H1 (cell line): ENCODE results near the gene PHLPP2. TPM values are rescaled to one million over a fixed set of nuclear protein-coding genes. Genes with fewer than 3 reads are reported as not detected.

Experiments
- CTCF ChIA-PET: fragments of 300-600 bp; sonication (Branson Sonifier 250); formaldehyde crosslinking; loops from one replicate; lab custom pipeline; 2021; ENCODE audit not compliant: partially characterized antibody; lab: Charles Lee
- POLR2A ChIA-PET: fragments of 300-600 bp; sonication (Branson Sonifier 250); formaldehyde crosslinking; loops from one replicate; lab custom pipeline; 2021; ENCODE audit warnings: inconsistent platforms; ENCODE audit not compliant: partially characterized antibody; lab: Charles Lee
- DNase-seq, 2 experiments: peaks; one replicate each; pipeline versions ENCODE4 v3.0.0 to v3.0.0-alpha.2; 2010 to 2022; ENCODE audit warnings: low spot score in 2 of 2, low read depth in 1 of 2, mixed read lengths in 1 of 2
- FAIRE-seq: peaks from 2 replicates; lab custom pipeline; 2011; peaks lifted over from hg19 to GRCh38; lab: Jason Lieb, UNC
- H2AFZ ChIP-seq: 2 replicates; pipeline ENCODE4 v1.8.1; 2012; ENCODE audit warnings: low read length, inconsistent platforms
- H2AK5ac ChIP-seq: 2 replicates; pipeline ENCODE4 v1.6.1; 2013; ENCODE audit warnings: low read depth, low read length
- H2BK120ac ChIP-seq: replicated peaks from 2 replicates; pipeline ENCODE3; 2013; ENCODE audit warnings: low read depth, low read length, inconsistent platforms
- H2BK12ac ChIP-seq: 2 replicates; pipeline ENCODE4 v1.6.1; 2013; ENCODE audit warnings: low read depth, low read length
- H2BK15ac ChIP-seq: 2 replicates; pipeline ENCODE4 v1.6.1; 2013; ENCODE audit warnings: low read length
- H2BK20ac ChIP-seq: 2 replicates; pipeline ENCODE4 v1.6.1; 2013; ENCODE audit warnings: low read length
- H2BK5ac ChIP-seq: 2 replicates; pipeline ENCODE4 v1.6.1; 2013; ENCODE audit warnings: low read depth, low read length
- H3K14ac ChIP-seq: 2 replicates; pipeline ENCODE4 v1.6.1; 2013; ENCODE audit warnings: inconsistent platforms; ENCODE audit not compliant: insufficient read length
- H3K18ac ChIP-seq: 2 replicates; pipeline ENCODE4 v1.6.1; 2013; ENCODE audit warnings: low read length; ENCODE audit errors: extremely low read depth
- H3K23ac ChIP-seq: 2 replicates; pipeline ENCODE4 v1.6.1; 2013; ENCODE audit warnings: inconsistent platforms; ENCODE audit not compliant: insufficient read length
- H3K23me2 ChIP-seq: 2 replicates; pipeline ENCODE4 v1.6.1; 2013; ENCODE audit warnings: low read depth, low read length
- H3K27ac ChIP-seq: 2 replicates; pipeline ENCODE4 v1.6.1; 2011; ENCODE audit warnings: low read depth, low read length, inconsistent platforms
- H3K27me3 ChIP-seq, 4 experiments: replicated peaks in 1 of 4; 1 replicate in 1 of 4; 2 replicates in 3 of 4; pipeline versions ENCODE4 v1.6.1 to v1.8.1; 2011 to 2013; ENCODE audit warnings: low read length in 3 of 4, mild to moderate bottlenecking in 3 of 4, inconsistent platforms in 2 of 4, mixed read lengths in 2 of 4, moderate library complexity in 1 of 4; ENCODE audit not compliant: control insufficient read depth in 3 of 4, insufficient read depth in 3 of 4; ENCODE audit errors: extremely low read depth in 1 of 4
- H3K36me3 ChIP-seq, 4 experiments: 2 replicates each; pipeline versions ENCODE4 v1.6.1 to v1.8.1; 2011 to 2013; ENCODE audit warnings: mild to moderate bottlenecking in 4 of 4, low read length in 3 of 4, moderate library complexity in 2 of 4, control low read depth in 1 of 4, inconsistent platforms in 1 of 4; ENCODE audit not compliant: insufficient read depth in 4 of 4, control insufficient read depth in 2 of 4
- H3K4ac ChIP-seq: replicated peaks from 2 replicates; pipeline ENCODE3; 2013; ENCODE audit warnings: low read length, low read depth, mixed read lengths, inconsistent platforms; ENCODE audit not compliant: insufficient read length
- H3K4me1 ChIP-seq, 4 experiments: replicated peaks in 1 of 4; 1 replicate in 1 of 4; 2 replicates in 3 of 4; pipeline versions ENCODE4 v1.6.1 to v1.8.1; 2011 to 2013; ENCODE audit warnings: low read length in 3 of 4, inconsistent platforms in 2 of 4, mixed read lengths in 1 of 4; ENCODE audit not compliant: insufficient read depth in 4 of 4, control insufficient read depth in 3 of 4
- H3K4me2 ChIP-seq, 2 experiments: 2 replicates each; pipeline versions ENCODE4 v1.6.1 to v1.8.1; 2011 to 2013; ENCODE audit warnings: low read depth in 2 of 2, low read length in 2 of 2, control low read depth in 1 of 2, inconsistent platforms in 1 of 2, mild to moderate bottlenecking in 1 of 2; ENCODE audit not compliant: insufficient read depth in 1 of 2
- H3K4me3 ChIP-seq, 4 experiments: fragments of 200-600, 300-600 bp in 1 of 4; sonication (generic), shearing (Covaris generic), sonication (Bioruptor Twin) in 1 of 4; 2 replicates each; pipeline versions ENCODE4 v1.5.1 to v1.8.1; 2011 to 2016; ENCODE audit warnings: low read length in 4 of 4, low read depth in 3 of 4, control low read depth in 2 of 4, inconsistent platforms in 2 of 4, mild to moderate bottlenecking in 2 of 4, mixed read lengths in 1 of 4, moderate library complexity in 1 of 4; ENCODE audit not compliant: insufficient read depth in 2 of 4; ENCODE audit errors: extremely low read depth in 1 of 4
- H3K56ac ChIP-seq: replicated peaks from 2 replicates; pipeline ENCODE3; 2013; ENCODE audit warnings: low read depth, mild to moderate bottlenecking, mixed read lengths, low read length, inconsistent platforms; ENCODE audit not compliant: insufficient read length
- H3K79me1 ChIP-seq: 2 replicates; pipeline ENCODE4 v1.6.1; 2013; ENCODE audit warnings: low read depth, low read length, control low read depth
- H3K79me2 ChIP-seq, 2 experiments: 2 replicates each; pipeline versions ENCODE4 v1.6.1 to v1.8.1; 2012 to 2013; ENCODE audit warnings: low read length in 2 of 2, mild to moderate bottlenecking in 2 of 2, inconsistent platforms in 1 of 2; ENCODE audit not compliant: insufficient read depth in 2 of 2, control insufficient read depth in 1 of 2
- H3K9ac ChIP-seq, 4 experiments: replicated peaks in 1 of 4; 1 replicate in 1 of 4; 2 replicates in 3 of 4; pipeline versions ENCODE4 v1.6.1 to v1.8.1; 2011 to 2013; ENCODE audit warnings: low read depth in 3 of 4, low read length in 3 of 4, control low read depth in 2 of 4, mild to moderate bottlenecking in 2 of 4, moderate library complexity in 2 of 4, inconsistent platforms in 1 of 4; ENCODE audit errors: extremely low read depth in 1 of 4
- H3K9me3 ChIP-seq, 2 experiments: 2 replicates each; pipeline versions ENCODE4 v1.6.1 to v1.8.1; 2012 to 2013; ENCODE audit warnings: mild to moderate bottlenecking in 2 of 2, moderate library complexity in 2 of 2, control low read depth in 1 of 2, inconsistent platforms in 1 of 2, low read depth in 1 of 2, low read length in 1 of 2, mixed read lengths in 1 of 2; ENCODE audit not compliant: insufficient read depth in 2 of 2
- H4K20me1 ChIP-seq, 2 experiments: replicated peaks in 1 of 2; 2 replicates each; pipeline versions ENCODE3 to v1.8.1; 2011 to 2013; ENCODE audit warnings: inconsistent platforms in 2 of 2, low read length in 2 of 2, mild to moderate bottlenecking in 1 of 2; ENCODE audit not compliant: insufficient read depth in 2 of 2, control insufficient read depth in 1 of 2
- H4K5ac ChIP-seq: 2 replicates; pipeline ENCODE4 v1.6.1; 2013; ENCODE audit warnings: low read length, low read depth, mixed read lengths, inconsistent platforms; ENCODE audit not compliant: insufficient read length
- H4K8ac ChIP-seq: 2 replicates; pipeline ENCODE4 v1.8.0; 2013; ENCODE audit warnings: mild to moderate bottlenecking, moderate library complexity, low read length, inconsistent platforms; ENCODE audit not compliant: insufficient read depth; ENCODE audit errors: extremely low read depth
- H4K91ac ChIP-seq: replicated peaks from 2 replicates; pipeline ENCODE3; 2013; ENCODE audit warnings: low read length, mixed read lengths, inconsistent platforms; ENCODE audit not compliant: insufficient read length
- CHD2 ChIP-seq: IDR thresholded peaks from 2 replicates; pipeline ENCODE4 v1.6.1; 2012; ENCODE audit warnings: low read length, improper control_type of control experiment
- JUN ChIP-seq: IDR thresholded peaks from 2 replicates; pipeline ENCODE4 v1.6.1; 2011; ENCODE audit warnings: low read depth, mild to moderate bottlenecking, improper control_type of control experiment, low read length
- JUND ChIP-seq: IDR thresholded peaks from 2 replicates; pipeline ENCODE4 v1.6.1; 2011; ENCODE audit warnings: mild to moderate bottlenecking, improper control_type of control experiment, low read length
- KDM5A ChIP-seq: fragments of 200-600 bp; IDR thresholded peaks from 2 replicates; pipeline ENCODE4 v1.7.1; 2012; ENCODE audit warnings: mild to moderate bottlenecking, low read length, inconsistent platforms, mixed read lengths
- PHF8 ChIP-seq: fragments of 200-600 bp; sonication (generic); conservative IDR thresholded peaks from 2 replicates; pipeline ENCODE4 v1.7.1; 2012; ENCODE audit warnings: low read depth, mild to moderate bottlenecking, inconsistent platforms, low read length, moderate library complexity
- RAD21 ChIP-seq, 2 experiments: IDR thresholded peaks in 1 of 2; conservative IDR thresholded peaks in 1 of 2; 2 replicates each; pipeline ENCODE4 v1.6.1; 2011; ENCODE audit warnings: low read depth in 2 of 2, low read length in 2 of 2, improper control_type of control experiment in 1 of 2, inconsistent platforms in 1 of 2, mild to moderate bottlenecking in 1 of 2, moderate library complexity in 1 of 2
- RFX5 ChIP-seq: IDR thresholded peaks from 2 replicates; pipeline ENCODE4 v1.6.1; 2011; ENCODE audit warnings: low read depth, low read length, improper control_type of control experiment, borderline replicate concordance
- RNF2 ChIP-seq: fragments of 200-900, 300-1000 bp; sonication (generic); IDR thresholded peaks from 2 replicates; pipeline ENCODE4 v1.7.1; 2016; ENCODE audit warnings: borderline replicate concordance, low read depth, mild to moderate bottlenecking, antibody characterized with exemption, low read length; ENCODE audit not compliant: poor library complexity, severe bottlenecking; ENCODE audit errors: missing control alignments
- SIX5 ChIP-seq: IDR thresholded peaks from 2 replicates; pipeline ENCODE4 v1.6.1; 2011; ENCODE audit warnings: mild to moderate bottlenecking, low read depth, low read length
- SP1 ChIP-seq: IDR thresholded peaks from 2 replicates; pipeline ENCODE4 v1.6.1; 2011; ENCODE audit warnings: low read depth, low read length
- SP2 ChIP-seq: IDR thresholded peaks from 2 replicates; pipeline ENCODE4 v1.6.1; 2012; ENCODE audit warnings: mild to moderate bottlenecking, low read length, inconsistent platforms
- WGBS, 2 experiments: shearing (Covaris generic) in 1 of 2; methylation state at CpG; one replicate each; pipeline versions ENCODE4 v1.1.6 to v1.1.7; 2013 to 2015; ENCODE audit warnings: low lambda C conversion rate in 2 of 2, mixed read lengths in 2 of 2, inconsistent platforms in 1 of 2, low coverage in 1 of 2, missing lambda C conversion rate in 1 of 2; ENCODE audit not compliant: insufficient replicate concordance in 2 of 2, insufficient coverage in 1 of 2, insufficient read length in 1 of 2; ENCODE audit errors: extremely low coverage in 1 of 2, missing lambda C conversion rate in 1 of 2; 5-methylcytosine and 5-hydroxymethylcytosine counted together
- polyA plus RNA-seq, 7 experiments: library from polyadenylated mRNA; depleted of rRNA in 3 of 7; stranded (reverse) in 5 of 7; unstranded in 2 of 7; fragments of >200 nt in 5 of 7; fragments of 200-250 nt in 2 of 7; gene quantifications; 1 replicate in 5 of 7; 2 replicates in 1 of 7; 4 replicates in 1 of 7; pipeline versions ENCODE4 v1.2.1 to v1.2.3, GENCODE V29; 2011 to 2013; ENCODE audit warnings: missing spikeins in 2 of 7, mixed read lengths in 2 of 7
- total RNA-seq: library from RNA; stranded (reverse); fragmentation: NEBNext Ultra II Directional; extraction: Animal tissue kit (Norgen Biotek cat#: 25700); gene quantifications from 2 replicates; pipeline ENCODE4 v1.2.1, GENCODE V29; 2021

The PHLPP2 gene
- total and polyA plus RNA-seq, 2 of the 8 experiments (the other 6 are each of a cell fraction or from before 2014, with no cell fraction given) = 7.3 to 12.9 TPM

DNA sequence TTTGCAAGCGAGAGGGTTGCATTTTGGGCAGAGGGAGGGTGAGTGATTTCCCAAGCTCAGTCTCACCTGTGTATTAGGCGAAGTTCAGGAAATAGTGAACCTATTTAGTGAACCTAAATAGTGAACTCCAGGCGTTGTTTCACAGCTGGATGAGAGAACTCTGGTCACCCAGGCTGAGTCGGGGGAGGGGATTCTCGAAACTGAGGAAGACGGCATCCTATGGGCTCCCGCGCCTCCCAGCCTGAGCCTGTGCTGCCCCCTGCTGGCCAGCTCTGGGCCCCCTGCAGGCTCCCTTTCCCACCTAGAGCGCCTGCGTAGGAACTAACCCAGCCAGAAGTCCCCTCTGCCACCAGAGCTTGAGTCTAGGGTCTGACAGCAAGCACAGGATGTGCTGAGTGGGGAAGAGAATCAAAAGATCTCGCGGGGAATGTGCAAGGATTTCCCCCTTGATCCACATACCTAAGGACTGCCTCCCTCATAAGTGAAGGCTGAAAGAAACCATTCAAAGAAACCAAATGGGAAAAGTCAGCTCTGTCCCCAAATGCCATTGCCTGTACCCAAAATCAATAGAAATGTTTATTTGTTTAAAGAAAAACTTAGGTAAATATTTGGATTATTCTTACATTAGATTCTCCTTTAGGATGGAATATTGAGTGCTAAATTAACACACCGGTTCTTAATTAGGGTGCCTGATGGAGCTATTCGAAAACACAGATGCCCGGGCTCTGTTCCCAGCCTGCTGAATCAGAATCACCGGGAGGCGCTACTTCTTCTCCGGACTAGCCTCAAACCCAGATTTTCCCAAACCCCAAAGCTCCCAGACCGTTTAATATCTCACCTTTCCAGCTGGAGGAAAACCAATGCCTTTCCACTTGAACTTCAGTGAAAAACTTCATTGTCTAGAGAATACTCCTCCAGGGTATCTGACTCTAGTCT, 113.3 kb downstream of the PHLPP2 start:
- H2BK120ac ChIP-seq = no peak overlapping the region
- no peak for FAIRE-seq
- H3K4ac ChIP-seq = no peak overlapping the region
- no peak overlapping the region; the same call in 1 of the 2 replicates for H3K18ac ChIP-seq
- H2BK15ac ChIP-seq = no peak overlapping the region
- no peaks in the 10 kb centered on the region for H3K79me2 ChIP-seq
- no peaks in the 10 kb centered on the region for H3K23me2 ChIP-seq
- H2AK5ac ChIP-seq = no peak overlapping the region
- H3K14ac ChIP-seq = no peak overlapping the region
- no peak overlapping the region for H3K9ac ChIP-seq
- no peak overlapping the region for H4K91ac ChIP-seq
- H3K4me1 ChIP-seq = peaks cover 0 to 2% (median 0%) of the 10 kb centered on the region in 4 experiments; a peak in 1 of 7 replicates
- H4K8ac ChIP-seq = no peak overlapping the region
- no peaks in the 10 kb centered on the region for H3K36me3 ChIP-seq
- H2AFZ ChIP-seq = peak overlapping the region; percentile 94
- peaks cover 0 to 1% of the 10 kb centered on the region in 2 experiments for H4K20me1 ChIP-seq
- H3K23ac ChIP-seq = no peak overlapping the region
- H4K5ac ChIP-seq = no peak overlapping the region
- H3K27ac ChIP-seq = no peak overlapping the region
- peak overlapping the region; percentile 3 to 30; a peak in 3 of 4 replicates for H3K4me2 ChIP-seq
- no peak overlapping the region for H2BK5ac ChIP-seq
- H2BK12ac ChIP-seq = no peak overlapping the region
- no peaks in the 10 kb centered on the region for H3K9me3 ChIP-seq
- no peaks in the 10 kb centered on the region for H3K27me3 ChIP-seq
- peak; percentile 53 to 98 for DNase-seq
- no peak overlapping the region for H2BK20ac ChIP-seq
- ChIA-PET POLR2A (interaction anchor here (0.9 to 2.5 kb wide), 6 partner anchors 12 to 149 kb away, joined by 3 to 11 read pairs (median 5); partner anchors contain the start of genes MARVELD3 and ZNF23), CTCF (interaction anchor here (0.6 to 6.6 kb wide), 61 partner anchors 9 to 410 kb away, joined by 3 to 140 read pairs (median 5); partner anchors contain the start of genes CHST4 and TAT)
- 29% methylated on average over 19 of the region's 19 CpGs; no CpG with 5 or more reads in 1 of the 2 experiments for WGBS, 2 experiments
- no peaks in the 10 kb centered on the region for H3K79me1 ChIP-seq
- peak overlapping the region in 1 of 4 experiments; percentile 38; a peak in 1 of 8 replicates for H3K4me3 ChIP-seq
- no peak overlapping the region for H3K56ac ChIP-seq
- TF ChIP-seq CHD2 (no peak), JUND (peak; percentile 25; the same call in 1 of the 2 replicates), KDM5A (no peak), JUN (no peak), SIX5 (no peak), RFX5 (no peak), RNF2 (no peak), SP2 (no peak), SP1 (no peak), RAD21 (IDR thresholded peaks at IDR 0.05 in 1 of 2, conservative IDR thresholded peaks at IDR 0.05 in 1 of 2; ENCODE audit: low read depth in 2 of 2, low read length in 2 of 2) (peak; percentile 87 to 93), PHF8 (no peak)
